CD4-positive, CD25-positive, alpha-beta regulatory T cell (primary cell): Measurements from ENCODE around the gene CFAP410. TPM values are rescaled to one million over a fixed set of nuclear protein-coding genes. Genes with fewer than 3 reads are reported as not detected.

Experiments used
- ATAC-seq, 2 donors: fragments of 150-1000 bp; cut with Tn5 transposase; one replicate each; pipeline ENCODE4 v1.10.0; 2021; ENCODE audit warnings: low read depth in 2 of 2, moderate number of reproducible peaks in 2 of 2, moderate library complexity in 1 of 2
- DNase-seq, 3 donors: peaks; one replicate each; pipeline versions ENCODE4 v3.0.0 to v3.0.0-alpha.2; 2012 to 2022; ENCODE audit warnings: mixed read lengths in 1 of 3
- H3K27ac ChIP-seq: one replicate; pipeline ENCODE4 v1.7.0; 2013; ENCODE audit warnings: mild to moderate bottlenecking, low read length; ENCODE audit not compliant: insufficient read depth, poor library complexity, severe bottlenecking
- H3K27me3 ChIP-seq: one replicate; pipeline ENCODE4 v1.7.0; 2013; ENCODE audit warnings: low read length; ENCODE audit not compliant: control insufficient read depth, insufficient read depth
- H3K36me3 ChIP-seq: one replicate; pipeline ENCODE4 v1.7.0; 2013; ENCODE audit warnings: mild to moderate bottlenecking, low read length, moderate library complexity; ENCODE audit not compliant: control insufficient read depth, insufficient read depth
- H3K4me1 ChIP-seq: 2 replicates; pipeline ENCODE4 v1.7.0; 2013; ENCODE audit warnings: mild to moderate bottlenecking, low read length; ENCODE audit not compliant: insufficient read depth, control insufficient read depth, poor library complexity, severe bottlenecking
- H3K4me3 ChIP-seq: one replicate; pipeline ENCODE4 v1.7.0; 2013; ENCODE audit warnings: low read depth, mild to moderate bottlenecking, low read length, moderate library complexity
- H3K9me3 ChIP-seq, 2 experiments: 1 replicate in 1 of 2; 2 replicates in 1 of 2; pipeline ENCODE4 v1.7.0; 2013; ENCODE audit warnings: low read length in 2 of 2, mild to moderate bottlenecking in 1 of 2, moderate library complexity in 1 of 2; ENCODE audit not compliant: control insufficient read depth in 2 of 2
- H3K27ac Mint-ChIP-seq, 3 donors: one replicate each; pipeline ENCODE4 v1.8.0; 2020 to 2022; ENCODE audit warnings: mild to moderate bottlenecking in 3 of 3, mixed read lengths in 3 of 3, moderate library complexity in 2 of 3
- H3K27me3 Mint-ChIP-seq: one replicate; pipeline ENCODE4 v1.8.0; 2022; ENCODE audit warnings: mild to moderate bottlenecking, mixed read lengths
- H3K36me3 Mint-ChIP-seq: one replicate; pipeline ENCODE4 v1.8.0; 2020; ENCODE audit warnings: mixed read lengths
- H3K4me1 Mint-ChIP-seq, 4 donors: one replicate each; pipeline ENCODE4 v1.8.0; 2020 to 2022; ENCODE audit warnings: mixed read lengths in 4 of 4, mild to moderate bottlenecking in 1 of 4
- H3K4me3 Mint-ChIP-seq, 4 donors: one replicate each; pipeline ENCODE4 v1.8.0; 2020 to 2022; ENCODE audit warnings: mild to moderate bottlenecking in 4 of 4, mixed read lengths in 4 of 4, moderate library complexity in 3 of 4
- H3K9me3 Mint-ChIP-seq, 7 donors: one replicate each; pipeline ENCODE4 v1.8.0; 2020 to 2022; ENCODE audit warnings: mixed read lengths in 7 of 7, mild to moderate bottlenecking in 3 of 7, moderate library complexity in 2 of 7
- polyA plus RNA-seq, 4 donors: library from polyadenylated mRNA; unstranded; fragments of 300-500 nt; fragmentation: Illumina TruSeq; gene quantifications; one replicate each; pipeline ENCODE4 v1.2.3, GENCODE V29; 2021
- total RNA-seq: library from RNA; stranded (reverse); gene quantifications from one replicate; pipeline ENCODE4 v1.2.3, GENCODE V29; 2022

CFAP410 gene
- total and polyA plus RNA-seq, 5 donors from 2014 or later = 16.4 to 49.1 (median 17.2) TPM

DNA sequence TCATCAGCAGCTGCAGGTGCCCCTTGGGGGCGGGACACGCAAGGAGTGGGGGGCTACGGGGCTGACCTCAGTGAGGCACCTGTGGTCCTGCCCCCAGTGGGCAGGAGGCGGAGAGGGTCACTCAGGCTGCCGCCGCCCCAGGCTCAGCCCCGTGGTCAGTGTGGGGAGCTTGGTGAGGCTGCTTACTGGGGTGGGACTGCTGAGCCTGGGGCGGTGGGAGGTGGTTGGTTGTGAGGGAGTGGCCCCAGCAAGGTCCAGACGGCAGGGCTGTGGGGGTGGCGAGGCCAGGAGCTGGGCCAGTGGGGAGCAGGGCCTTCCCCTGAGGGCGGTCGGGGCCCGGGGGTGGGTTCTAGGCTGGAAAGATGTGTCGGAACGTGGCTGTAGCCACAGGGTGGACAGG lies 25.1 kb downstream of the CFAP410 start:
- Mint-ChIP-seq H3K4me1 (peaks cover 0 to 5% (median 0%) of the 10 kb centered on the region in 4 donors), H3K27ac (no peak overlapping the region), H3K27me3 (no peaks in the 10 kb centered on the region), H3K9me3 (peaks cover 0 to 2% (median 0%) of the 10 kb centered on the region in 7 donors), H3K4me3 (no peak overlapping the region), H3K36me3 (peaks cover 10% of the 10 kb centered on the region)
- H3K36me3 ChIP-seq = peaks cover 50% of the 10 kb centered on the region
- no peaks in the 10 kb centered on the region for H3K4me1 ChIP-seq
- ATAC-seq = no peak
- DNase-seq = no peak
- H3K4me3 ChIP-seq = no peak overlapping the region
- H3K9me3 ChIP-seq = no peaks in the 10 kb centered on the region
- no peak overlapping the region for H3K27ac ChIP-seq
- H3K27me3 ChIP-seq = no peaks in the 10 kb centered on the region

DNA sequence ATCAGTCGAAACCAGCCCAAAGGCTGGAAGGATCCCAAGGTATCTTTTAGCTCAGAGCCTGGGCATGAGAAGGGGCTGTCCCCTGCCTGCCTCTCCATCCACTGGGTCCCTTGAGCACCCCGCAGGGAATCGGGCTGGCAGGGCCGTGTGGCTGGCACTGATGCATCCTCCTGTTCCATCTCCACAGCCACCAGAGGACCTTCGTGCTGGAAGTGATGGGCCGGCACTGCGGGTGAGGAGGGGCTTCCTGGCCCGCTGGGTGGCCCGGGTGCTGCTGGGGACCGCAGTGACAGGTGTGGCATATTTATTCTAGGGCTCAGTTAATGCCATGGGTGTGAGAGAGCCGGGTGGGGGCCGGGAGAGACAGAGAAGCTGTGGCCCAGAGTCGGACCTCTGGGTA lies 25.7 kb downstream of the CFAP410 start:
- no peaks in the 10 kb centered on the region for H3K9me3 Mint-ChIP-seq
- peaks cover 53% of the 10 kb centered on the region for H3K36me3 ChIP-seq

DNA sequence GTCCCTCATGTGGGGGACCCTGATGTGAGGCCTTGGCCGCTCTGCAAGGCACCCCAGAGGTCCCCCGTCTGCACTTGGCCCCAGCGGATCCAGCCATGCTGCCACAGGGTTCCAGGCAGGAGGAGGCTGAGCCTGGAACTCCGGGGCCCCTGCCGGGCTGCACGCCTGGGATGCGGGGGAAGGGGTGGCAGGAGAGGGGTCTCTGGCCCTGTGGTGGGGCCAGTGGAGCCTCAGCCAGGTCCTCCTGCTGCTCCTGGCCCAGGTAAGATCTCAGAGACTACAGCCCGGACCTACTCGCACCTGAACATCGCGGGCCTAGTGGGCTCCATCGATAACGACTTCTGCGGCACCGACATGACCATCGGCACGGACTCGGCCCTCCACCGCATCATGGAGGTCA lies 26.5 kb downstream of the CFAP410 start:
- Mint-ChIP-seq H3K9me3 (no peaks in the 10 kb centered on the region), H3K27ac (no peak overlapping the region), H3K36me3 (peaks cover 17% of the 10 kb centered on the region), H3K27me3 (no peaks in the 10 kb centered on the region), H3K4me1 (peaks cover 0 to 9% (median 4%) of the 10 kb centered on the region in 4 donors), H3K4me3 (no peak overlapping the region)
- Histone ChIP-seq H3K9me3 (no peaks in the 10 kb centered on the region), H3K27ac (no peak overlapping the region), H3K4me3 (no peak overlapping the region), H3K36me3 (peaks cover 48% of the 10 kb centered on the region), H3K27me3 (no peaks in the 10 kb centered on the region), H3K4me1 (no peaks in the 10 kb centered on the region)
- ATAC-seq = no peak
- DNase-seq = no peak

More for the DNA sequence above, 25.7 kb downstream of the CFAP410 start:
- H3K27ac Mint-ChIP-seq = no peak overlapping the region
- H3K4me1 Mint-ChIP-seq = peaks cover 0 to 5% (median 1%) of the 10 kb centered on the region in 4 donors
- H3K27ac ChIP-seq = no peak overlapping the region
- H3K36me3 Mint-ChIP-seq = peaks cover 10% of the 10 kb centered on the region
- no peaks in the 10 kb centered on the region for H3K27me3 Mint-ChIP-seq
- no peak overlapping the region for H3K4me3 ChIP-seq
- no peak for ATAC-seq
- H3K9me3 ChIP-seq = no peaks in the 10 kb centered on the region
- no peak overlapping the region for H3K4me3 Mint-ChIP-seq
- no peaks in the 10 kb centered on the region for H3K4me1 ChIP-seq
- H3K27me3 ChIP-seq = no peaks in the 10 kb centered on the region
- DNase-seq = no peak

DNA sequence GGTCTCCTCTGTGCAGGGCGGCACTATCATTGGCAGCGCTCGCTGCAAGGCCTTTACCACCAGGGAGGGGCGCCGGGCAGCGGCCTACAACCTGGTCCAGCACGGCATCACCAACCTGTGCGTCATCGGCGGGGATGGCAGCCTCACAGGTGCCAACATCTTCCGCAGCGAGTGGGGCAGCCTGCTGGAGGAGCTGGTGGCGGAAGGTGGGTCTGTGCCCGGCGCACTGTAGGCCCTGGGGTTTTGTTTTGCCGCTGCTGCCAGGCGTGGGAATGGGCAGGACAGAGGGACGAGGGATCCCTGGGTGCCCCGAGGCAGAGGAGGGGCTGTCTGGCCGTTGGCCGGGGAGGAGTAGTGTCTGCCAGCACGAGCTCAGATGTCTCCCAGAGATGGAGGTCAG lies 27.1 kb downstream of the CFAP410 start:
- Histone ChIP-seq H3K9me3 (no peaks in the 10 kb centered on the region), H3K4me3 (no peak overlapping the region), H3K4me1 (no peaks in the 10 kb centered on the region), H3K36me3 (peaks cover 47% of the 10 kb centered on the region), H3K27ac (no peak overlapping the region), H3K27me3 (no peaks in the 10 kb centered on the region)
- no peak for DNase-seq
- ATAC-seq = no peak
- Mint-ChIP-seq H3K9me3 (no peaks in the 10 kb centered on the region), H3K4me1 (peaks cover 0 to 13% (median 5%) of the 10 kb centered on the region in 4 donors), H3K36me3 (peaks cover 18% of the 10 kb centered on the region), H3K27me3 (no peaks in the 10 kb centered on the region), H3K27ac (peak overlapping the region in 1 of 3 donors; percentile 69), H3K4me3 (no peak overlapping the region)

DNA sequence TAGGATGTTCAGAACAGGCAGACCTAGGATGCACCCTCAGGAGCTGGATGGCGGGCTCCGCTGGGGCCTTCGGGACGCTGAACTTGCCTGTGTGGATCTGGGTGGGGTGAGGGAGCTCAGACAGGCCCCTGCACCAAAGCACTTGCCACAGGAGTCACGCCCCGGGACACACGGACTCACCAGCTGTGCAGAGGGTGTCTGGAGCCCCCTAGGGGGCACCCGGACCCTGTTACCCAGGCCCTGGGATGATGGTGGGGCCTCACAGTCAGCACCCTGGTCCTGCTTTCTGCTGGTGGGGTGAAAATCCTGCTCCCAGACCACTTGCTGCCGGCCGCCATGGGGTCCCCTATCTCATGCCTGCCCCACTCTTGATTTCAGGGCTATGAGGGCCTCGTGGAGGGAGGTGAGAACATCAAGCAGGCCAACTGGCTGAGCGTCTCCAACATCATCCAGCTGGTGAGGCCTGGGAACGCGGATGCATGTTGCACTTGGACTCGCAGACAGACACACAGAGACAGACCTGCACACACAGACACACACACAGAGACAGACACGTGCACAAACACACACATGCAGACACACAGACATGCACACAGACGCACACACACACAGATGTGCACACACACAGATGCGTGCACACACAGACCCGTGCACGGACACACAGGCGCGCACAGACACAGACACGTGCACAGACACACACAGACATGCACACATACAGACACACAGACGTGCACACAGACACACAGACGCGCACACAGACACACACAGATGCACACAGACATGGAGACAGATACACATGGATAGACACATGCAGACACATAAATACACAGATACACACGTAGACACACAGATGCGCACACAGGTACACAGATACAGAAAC lies 28.3 kb downstream of the CFAP410 start:
- peaks cover 42% of the 10 kb centered on the region for H3K36me3 ChIP-seq
- no peaks in the 10 kb centered on the region for H3K4me1 ChIP-seq
- Mint-ChIP-seq H3K4me1 (peaks cover 0 to 14% (median 6%) of the 10 kb centered on the region in 4 donors), H3K27ac (peak overlapping the region in 1 of 3 donors; percentile 76), H3K36me3 (peaks cover 15% of the 10 kb centered on the region), H3K27me3 (no peaks in the 10 kb centered on the region), H3K4me3 (peak overlapping the region in 1 of 4 donors; percentile 51), H3K9me3 (no peaks in the 10 kb centered on the region)
- no peak overlapping the region for H3K4me3 ChIP-seq
- no peaks in the 10 kb centered on the region for H3K9me3 ChIP-seq
- DNase-seq (no peak), ATAC-seq (no peak)
- H3K27ac ChIP-seq = no peak overlapping the region
- H3K27me3 ChIP-seq = no peaks in the 10 kb centered on the region

DNA sequence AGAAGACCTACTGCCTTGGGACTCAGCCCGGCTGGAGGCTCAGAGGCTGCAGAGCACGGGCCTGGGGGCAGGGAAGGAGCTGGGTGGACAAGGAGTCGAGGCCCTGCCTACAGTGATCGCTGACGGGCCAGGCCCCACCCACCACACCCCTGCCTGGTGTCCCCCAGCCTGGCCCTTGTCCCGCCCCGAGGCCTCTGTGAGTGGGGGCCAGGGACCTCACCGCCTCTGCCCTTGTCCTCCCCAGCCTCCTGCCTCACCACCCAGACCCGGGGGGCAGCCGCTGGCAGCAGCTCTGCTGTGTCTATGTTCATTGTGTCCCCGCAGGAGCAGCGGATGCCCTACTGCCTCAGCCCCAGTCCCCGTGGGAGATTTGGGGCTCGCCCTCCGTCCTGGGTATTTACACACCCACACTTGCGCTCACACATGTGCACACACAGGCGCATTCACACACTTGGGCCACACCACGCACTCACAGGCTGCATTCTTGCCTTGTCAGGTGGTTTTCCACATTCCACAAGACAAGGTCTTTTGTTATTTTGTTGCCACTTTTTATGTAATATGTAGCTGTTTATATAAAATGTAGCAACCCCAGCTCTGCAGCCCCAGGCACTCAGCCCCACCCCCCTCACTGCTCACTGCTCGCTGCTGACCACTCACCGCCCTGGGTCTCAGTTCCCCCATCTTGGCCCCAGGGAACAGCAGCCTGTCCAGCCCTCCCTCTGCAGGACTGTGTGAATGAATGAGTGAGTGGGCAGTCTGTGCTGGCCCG lies 32.1 kb downstream of the CFAP410 start:
- Histone ChIP-seq H3K27ac (no peak overlapping the region), H3K27me3 (no peaks in the 10 kb centered on the region), H3K4me3 (no peak overlapping the region), H3K9me3 (no peaks in the 10 kb centered on the region), H3K4me1 (peaks cover 35% of the 10 kb centered on the region), H3K36me3 (peaks cover 29% of the 10 kb centered on the region)
- DNase-seq (no peak), ATAC-seq (no peak)
- Mint-ChIP-seq H3K9me3 (peaks cover 0 to 2% (median 0%) of the 10 kb centered on the region in 7 donors), H3K36me3 (peaks cover 15% of the 10 kb centered on the region), H3K27ac (peak overlapping the region in 1 of 3 donors; percentile 86), H3K4me3 (no peak overlapping the region), H3K4me1 (peaks cover 4 to 43% (median 21%) of the 10 kb centered on the region in 4 donors), H3K27me3 (no peaks in the 10 kb centered on the region)

DNA sequence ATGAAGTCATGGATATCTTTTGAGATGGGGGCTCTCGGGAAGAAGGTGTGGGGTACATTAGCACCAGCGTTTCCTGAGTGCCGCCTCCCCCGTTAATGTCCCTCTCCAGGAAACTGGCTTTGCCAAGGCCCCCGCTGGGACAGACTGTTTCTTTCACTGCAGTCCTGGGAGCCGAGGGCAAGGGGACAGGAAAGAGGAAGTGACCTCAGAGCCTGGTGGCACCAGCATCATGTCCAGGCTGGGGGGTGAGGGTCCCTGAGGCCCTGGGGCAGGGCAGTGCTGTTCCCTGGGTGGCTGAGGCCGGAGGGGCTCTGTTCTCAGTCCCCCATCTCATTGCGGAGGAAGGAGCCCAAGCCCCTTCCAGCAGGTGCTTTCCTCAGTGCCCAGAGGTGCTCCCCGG lies 33.5 kb downstream of the CFAP410 start:
- ATAC-seq (no peak), DNase-seq (no peak)
- H3K27ac ChIP-seq = no peak overlapping the region
- no peaks in the 10 kb centered on the region for H3K9me3 ChIP-seq
- peaks cover 49% of the 10 kb centered on the region for H3K4me1 ChIP-seq
- Mint-ChIP-seq H3K9me3 (peaks cover 0 to 2% (median 0%) of the 10 kb centered on the region in 7 donors), H3K36me3 (peaks cover 8% of the 10 kb centered on the region), H3K27me3 (no peaks in the 10 kb centered on the region), H3K27ac (peak overlapping the region in 2 of 3 donors; percentile 14 to 75), H3K4me1 (peaks cover 4 to 58% (median 24%) of the 10 kb centered on the region in 4 donors), H3K4me3 (no peak overlapping the region)
- H3K36me3 ChIP-seq = peaks cover 16% of the 10 kb centered on the region
- H3K4me3 ChIP-seq = no peak overlapping the region
- no peaks in the 10 kb centered on the region for H3K27me3 ChIP-seq
